ENCODE data around the gene BORCS5. TPM values are rescaled to one million over a fixed set of nuclear protein-coding genes. Genes with fewer than 3 reads are reported as not detected.

BORCS5 gene
- total and polyA plus RNA-seq, 2 donors (not counting 1 experiment from before 2014, with no cell fraction given) = 11.9 to 46.2 TPM

DNA sequence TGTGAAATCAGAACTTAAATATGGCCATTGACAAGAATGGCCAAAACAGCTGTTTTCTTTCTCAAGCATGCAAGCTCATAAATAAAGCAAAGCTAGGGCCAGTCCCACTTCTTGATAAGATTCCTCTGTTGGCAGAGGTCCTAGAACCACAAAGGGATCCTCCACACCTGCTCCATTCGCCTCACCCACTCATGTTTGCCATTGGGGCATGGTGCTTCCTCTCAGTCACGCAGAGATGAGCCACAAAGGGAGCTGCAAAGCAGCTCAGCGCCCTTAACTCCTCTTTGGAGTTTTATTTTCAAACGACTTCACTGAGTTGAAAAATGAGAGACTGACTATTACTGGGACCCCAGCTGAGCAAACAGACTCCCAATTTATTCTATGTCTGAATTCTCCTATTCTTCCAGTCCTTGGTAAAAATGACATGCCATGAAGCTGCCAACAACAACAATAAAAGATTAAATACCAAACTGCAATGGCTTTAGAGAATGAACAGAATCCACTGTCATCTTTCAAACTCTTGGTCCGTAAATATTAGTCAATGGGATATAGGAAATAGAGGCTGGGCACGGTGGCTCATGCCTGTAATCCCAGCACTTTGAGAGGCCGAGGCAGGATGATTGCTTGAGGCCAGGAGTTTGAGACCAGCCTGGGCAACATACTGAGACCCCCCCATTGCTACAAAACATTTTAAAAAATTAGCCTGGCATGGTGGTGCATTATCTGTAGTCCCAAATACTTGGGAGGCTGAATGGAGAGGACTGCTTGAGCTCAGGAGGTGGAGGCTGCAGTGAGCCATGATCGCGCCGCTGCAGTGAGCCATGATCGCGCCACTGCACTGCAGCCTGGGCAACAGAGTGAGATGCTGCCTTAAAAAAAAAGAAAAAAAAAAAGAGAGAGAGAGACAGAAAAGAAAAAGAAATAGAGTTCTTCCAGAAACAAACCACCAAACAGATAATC, 23.2 kb upstream of the BORCS5 start:
- H3K9ac ChIP-seq (ENCODE audit: low read length) = no peak overlapping the region
- no peak overlapping the region for H3K27ac ChIP-seq (ENCODE audit: low read length in 2 of 2)
- H3K27me3 ChIP-seq (replicated peaks in 1 of 4; ENCODE audit: control extremely low read depth in 1 of 4, control insufficient read depth in 3 of 4, insufficient read depth in 4 of 4, low read length in 3 of 4) = no peaks in the 10 kb centered on the region
- Mint-ChIP-seq H3K27me3 (peaks cover 16% of the 10 kb centered on the region), H3K4me1 (peaks cover 7% of the 10 kb centered on the region), H3K27ac (no peak overlapping the region), H3K9me3 (ENCODE audit: insufficient read depth) (no peaks in the 10 kb centered on the region), H3K4me3 (no peak overlapping the region)
- no peaks in the 10 kb centered on the region for H3K9me3 ChIP-seq (ENCODE audit: control extremely low read depth in 1 of 3, control insufficient read depth in 2 of 3, insufficient read depth in 1 of 3, low read length in 2 of 3)
- ChIA-PET CTCF (interaction anchor here (0.6 to 3.8 kb wide), 15 partner anchors 7 to 754 kb away, joined by 3 to 17 read pairs (median 5); partner anchors contain the start of genes BORCS5 and MANSC1), POLR2A (no interaction called here)
- peak overlapping the region; percentile 32 for H3K4me2 ChIP-seq (replicated peaks; ENCODE audit: low read depth, low read length, poor library complexity, severe bottlenecking)
- peak overlapping the region; percentile 28 for H2AFZ ChIP-seq (ENCODE audit: insufficient read depth, low read depth, low read length, poor library complexity, severe bottlenecking)
- H3K36me3 ChIP-seq (replicated peaks in 1 of 2; ENCODE audit: control extremely low read depth in 1 of 2, control insufficient read depth in 1 of 2, extremely low read depth in 1 of 2, insufficient read depth in 2 of 2, low read length in 1 of 2) = no peaks in the 10 kb centered on the region
- ATAC-seq (ENCODE audit: low read depth) = no peak
- no peak for TF ChIP-seq EZH2 (IDR thresholded peaks at IDR 0.05; ENCODE audit: borderline replicate concordance, insufficient read depth, low read depth, low read length, poor library complexity, severe bottlenecking)
- TF ChIP-seq, protein P1, sequence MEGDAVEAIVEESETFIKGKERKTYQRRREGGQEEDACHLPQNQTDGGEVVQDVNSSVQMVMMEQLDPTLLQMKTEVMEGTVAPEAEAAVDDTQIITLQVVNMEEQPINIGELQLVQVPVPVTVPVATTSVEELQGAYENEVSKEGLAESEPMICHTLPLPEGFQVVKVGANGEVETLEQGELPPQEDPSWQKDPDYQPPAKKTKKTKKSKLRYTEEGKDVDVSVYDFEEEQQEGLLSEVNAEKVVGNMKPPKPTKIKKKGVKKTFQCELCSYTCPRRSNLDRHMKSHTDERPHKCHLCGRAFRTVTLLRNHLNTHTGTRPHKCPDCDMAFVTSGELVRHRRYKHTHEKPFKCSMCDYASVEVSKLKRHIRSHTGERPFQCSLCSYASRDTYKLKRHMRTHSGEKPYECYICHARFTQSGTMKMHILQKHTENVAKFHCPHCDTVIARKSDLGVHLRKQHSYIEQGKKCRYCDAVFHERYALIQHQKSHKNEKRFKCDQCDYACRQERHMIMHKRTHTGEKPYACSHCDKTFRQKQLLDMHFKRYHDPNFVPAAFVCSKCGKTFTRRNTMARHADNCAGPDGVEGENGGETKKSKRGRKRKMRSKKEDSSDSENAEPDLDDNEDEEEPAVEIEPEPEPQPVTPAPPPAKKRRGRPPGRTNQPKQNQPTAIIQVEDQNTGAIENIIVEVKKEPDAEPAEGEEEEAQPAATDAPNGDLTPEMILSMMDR (IDR thresholded peaks at IDR 0.05) = no peak
- DNase-seq = no peak
- no peaks in the 10 kb centered on the region for H4K20me1 ChIP-seq (ENCODE audit: control insufficient read depth, insufficient read depth, low read length, poor library complexity, severe bottlenecking)
- no peaks in the 10 kb centered on the region for H3K79me2 ChIP-seq (ENCODE audit: control insufficient read depth, insufficient read depth, low read length)
- intact Hi-C loops (cut with micrococcal nuclease) = loop anchor here (2.0 kb wide), 1 partner anchor 753 kb away; no protein-coding TSS in a partner anchor
- 71% methylated on average over 7 of the region's 12 CpGs for WGBS (ENCODE audit: insufficient coverage)
- no peak overlapping the region for H3K4me3 ChIP-seq (ENCODE audit: control extremely low read depth in 1 of 5, extremely low read depth in 1 of 5, insufficient read depth in 1 of 5, low read depth in 2 of 5, low read length in 4 of 5)
- H3K4me1 ChIP-seq (ENCODE audit: control insufficient read depth in 2 of 2, insufficient read depth in 2 of 2, low read length in 2 of 2) = peaks cover 4 to 10% of the 10 kb centered on the region in 2 donors
